ENCODE measurements around the gene GTF2H4. TPM values are rescaled to one million over a fixed set of nuclear protein-coding genes. Genes with fewer than 3 reads are reported as not detected.

The GTF2H4 gene
- total and polyA plus RNA-seq, 2 of the 8 experiments (the other 6 are each of a cell fraction or from before 2014, with no cell fraction given): 42.3 to 53.4 TPM

DNA sequence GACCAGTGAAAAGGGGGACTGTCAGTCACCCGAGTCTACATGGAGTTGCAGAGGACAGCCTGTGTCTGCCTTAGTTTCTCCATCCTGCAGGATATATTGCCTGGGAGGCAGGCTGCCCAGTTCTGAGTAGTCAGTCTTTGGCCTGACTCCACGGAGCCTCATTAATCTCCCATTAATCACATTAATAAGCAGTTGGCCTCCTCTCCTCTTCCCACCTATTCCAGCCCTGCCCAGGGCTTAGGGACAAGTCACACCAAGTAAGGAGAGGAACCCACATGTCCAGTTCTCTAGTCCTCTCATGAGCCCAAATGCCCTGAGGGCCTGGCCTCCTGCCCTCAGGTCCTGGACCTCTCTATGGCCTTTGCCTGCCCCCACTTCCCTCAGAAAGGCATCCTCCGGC lies 31.5 kb downstream of the GTF2H4 start:
- H3K4me2 ChIP-seq (ENCODE audit: insufficient read depth in 1 of 2, low read depth in 2 of 2, low read length in 2 of 2): no peak overlapping the region
- no peaks in the 10 kb centered on the region; a peak in 1 of 7 replicates for H3K27me3 ChIP-seq (replicated peaks in 1 of 4; ENCODE audit: control insufficient read depth in 3 of 4, extremely low read depth in 1 of 4, insufficient read depth in 3 of 4, low read length in 3 of 4)
- 0 out of 2 replicates have a peak overlapping the region, but pooled peaks have one; percentile 2 for H2BK20ac ChIP-seq (ENCODE audit: low read length)
- H3K9me3 ChIP-seq (ENCODE audit: insufficient read depth in 2 of 2, low read depth in 1 of 2, low read length in 1 of 2): no peaks in the 10 kb centered on the region
- H3K36me3 ChIP-seq (ENCODE audit: control insufficient read depth in 2 of 4, insufficient read depth in 4 of 4, low read length in 3 of 4): no peaks in the 10 kb centered on the region
- H4K5ac ChIP-seq (ENCODE audit: insufficient read length, low read depth, low read length): no peak overlapping the region
- H4K8ac ChIP-seq (ENCODE audit: extremely low read depth, insufficient read depth, low read length): no peak overlapping the region
- 0 out of 2 replicates have a peak overlapping the region, but pooled peaks have one; percentile 46 for H2BK15ac ChIP-seq (ENCODE audit: low read length)
- H3K18ac ChIP-seq (ENCODE audit: extremely low read depth, low read length): no peak overlapping the region
- 80% methylated on average over 2 of the region's 3 CpGs; no CpG with 5 or more reads in 1 of the 2 experiments for WGBS, 2 experiments (ENCODE audit: extremely low coverage in 1 of 2, insufficient coverage in 1 of 2, insufficient read length in 1 of 2, insufficient replicate concordance in 2 of 2, low coverage in 1 of 2, low lambda C conversion rate in 2 of 2, missing lambda C conversion rate in 1 of 2)
- H2AK5ac ChIP-seq (ENCODE audit: low read depth, low read length): no peak overlapping the region
- H3K79me1 ChIP-seq (ENCODE audit: low read depth, low read length): no peaks in the 10 kb centered on the region
- H2BK5ac ChIP-seq (ENCODE audit: low read depth, low read length): no peak overlapping the region; the same call in 1 of the 2 replicates
- H3K4ac ChIP-seq (replicated peaks; ENCODE audit: insufficient read length, low read depth, low read length): no peak overlapping the region
- no peak overlapping the region for H3K9ac ChIP-seq (replicated peaks in 1 of 4; ENCODE audit: extremely low read depth in 1 of 4, low read depth in 3 of 4, low read length in 3 of 4)
- no peak overlapping the region for H3K4me3 ChIP-seq (ENCODE audit: extremely low read depth in 1 of 4, insufficient read depth in 2 of 4, low read depth in 3 of 4, low read length in 4 of 4)
- H3K14ac ChIP-seq (ENCODE audit: insufficient read length): no peak overlapping the region
- H2BK12ac ChIP-seq (ENCODE audit: low read depth, low read length): no peak overlapping the region
- H4K20me1 ChIP-seq (replicated peaks in 1 of 2; ENCODE audit: control insufficient read depth in 1 of 2, insufficient read depth in 2 of 2, low read length in 2 of 2): no peaks in the 10 kb centered on the region
- POLR2A ChIA-PET (ENCODE audit: partially characterized antibody): interaction anchor here (1.3 kb wide), 1 partner anchor 103 kb away, joined by 3 read pairs; no protein-coding TSS in a partner anchor
- peaks cover 6 to 11% (median 9%) of the 10 kb centered on the region in 4 experiments for H3K4me1 ChIP-seq (replicated peaks in 1 of 4; ENCODE audit: control insufficient read depth in 3 of 4, insufficient read depth in 4 of 4, low read length in 3 of 4)
- no peaks in the 10 kb centered on the region for H3K23me2 ChIP-seq (ENCODE audit: low read depth, low read length)
- no peaks in the 10 kb centered on the region for H3K79me2 ChIP-seq (ENCODE audit: control insufficient read depth in 1 of 2, insufficient read depth in 2 of 2, low read length in 2 of 2)
- CTCF ChIA-PET (ENCODE audit: partially characterized antibody): interaction anchor here (1.0 to 6.5 kb wide), 8 partner anchors 10 to 147 kb away, joined by 3 to 52 read pairs (median 8); partner anchors contain the start of gene VARS2
- no peak overlapping the region for H3K56ac ChIP-seq (replicated peaks; ENCODE audit: insufficient read length, low read depth, low read length)
- H3K27ac ChIP-seq (ENCODE audit: low read depth, low read length): no peak overlapping the region
- DNase-seq (ENCODE audit: low read depth in 1 of 2, low spot score in 2 of 2): no peak
- H2AFZ ChIP-seq (ENCODE audit: low read length): no peak overlapping the region
- H3K23ac ChIP-seq (ENCODE audit: insufficient read length): no peak overlapping the region
- no peak overlapping the region for H2BK120ac ChIP-seq (replicated peaks; ENCODE audit: low read depth, low read length)
- no peak for FAIRE-seq
- no peak overlapping the region for H4K91ac ChIP-seq (replicated peaks; ENCODE audit: insufficient read length, low read length)
- TF ChIP-seq CHD1 (IDR thresholded peaks at IDR 0.05; ENCODE audit: low read depth, low read length) (no peak), ZNF274 (IDR thresholded peaks at IDR 0.05; ENCODE audit: borderline replicate concordance, extremely low read depth, low read length) (no peak)

All from H1 (cell line).